Parathyroid adenoma (tissue), 2 donors: ENCODE data around the gene ANKH.

Experiments used
- H2AFZ ChIP-seq: fragments of 300-600 bp; sonication (generic); one replicate; pipeline ENCODE4 v1.7.0; 2017; ENCODE audit warnings: antibody characterized with exemption, mild to moderate bottlenecking
- H3K27ac ChIP-seq: fragments of 300-600 bp; sonication (generic); one replicate; pipeline ENCODE4 v1.7.0; 2017
- H3K27me3 ChIP-seq: fragments of 300-600 bp; sonication (generic); one replicate; pipeline ENCODE4 v1.7.0; 2017; ENCODE audit warnings: low read length; ENCODE audit not compliant: control insufficient read depth, insufficient read depth
- H3K36me3 ChIP-seq: fragments of 300-600 bp; sonication (generic); one replicate; pipeline ENCODE4 v1.7.0; 2017; ENCODE audit warnings: low read length; ENCODE audit not compliant: control insufficient read depth, insufficient read depth
- H3K4me1 ChIP-seq: fragments of 300-600 bp; sonication (generic); one replicate; pipeline ENCODE4 v1.7.0; 2017; ENCODE audit warnings: control low read depth
- H3K4me2 ChIP-seq: fragments of 300-600 bp; sonication (generic); one replicate; pipeline ENCODE4 v1.7.0; 2017; ENCODE audit warnings: low read length
- H3K4me3 ChIP-seq: fragments of 300-600 bp; sonication (generic); one replicate; pipeline ENCODE4 v1.7.0; 2017; ENCODE audit warnings: low read depth, low read length
- H3K79me2 ChIP-seq: fragments of 300-600 bp; sonication (generic); one replicate; pipeline ENCODE4 v1.7.0; 2017; ENCODE audit warnings: control low read depth
- H3K9ac ChIP-seq: fragments of 300-600 bp; sonication (generic); one replicate; pipeline ENCODE4 v1.7.0; 2017; ENCODE audit warnings: mild to moderate bottlenecking
- H3K9me3 ChIP-seq: fragments of 300-600 bp; sonication (generic); one replicate; pipeline ENCODE4 v1.7.0; 2017; ENCODE audit warnings: low read length; ENCODE audit not compliant: control insufficient read depth
- TF ChIP-seq, protein P1 (sequence below): fragments of 300-600 bp; sonication (generic); IDR thresholded peaks from one replicate; pipeline ENCODE4 v1.7.0; 2017; ENCODE audit warnings: antibody characterized with exemption, mild to moderate bottlenecking
- donor health status: primary hyperparathyroidism.

The ANKH gene

DNA sequence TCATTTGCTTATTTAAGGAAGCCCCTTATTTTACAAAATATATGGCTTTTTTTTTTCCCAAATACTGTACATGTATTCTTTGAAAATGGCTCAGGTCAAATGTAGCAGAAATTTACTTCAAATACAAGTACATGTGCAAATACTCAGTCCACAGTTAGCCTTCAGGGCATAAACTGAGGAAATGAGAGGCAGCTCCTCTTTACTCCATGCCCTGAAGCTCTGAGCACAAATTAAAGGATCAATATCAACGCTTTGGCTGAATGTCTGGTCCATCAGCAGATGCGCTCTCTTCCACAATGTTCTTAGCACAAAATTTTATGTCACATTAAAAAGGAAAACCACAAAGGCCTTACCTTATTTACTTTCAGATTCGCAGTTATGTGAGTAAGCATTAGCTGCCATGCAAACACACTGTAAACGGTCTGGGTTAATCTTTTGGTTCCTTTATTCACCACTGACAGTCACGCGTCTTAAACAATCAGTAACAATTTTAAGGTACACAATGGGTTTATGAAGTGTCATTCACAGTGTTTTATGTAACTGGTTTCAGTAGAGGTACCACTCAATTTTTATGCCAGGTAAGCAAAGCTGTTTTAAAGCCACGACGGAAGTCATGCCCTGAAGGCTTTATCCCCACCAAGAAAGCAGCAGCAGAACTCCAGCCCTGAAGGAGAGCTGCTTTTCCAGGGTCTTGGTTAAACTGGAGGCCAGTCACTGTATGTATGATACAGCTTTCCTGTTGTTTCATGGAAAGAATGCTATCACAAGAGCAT is 103.7 kb downstream of the ANKH start:
- no peak overlapping the region for H2AFZ ChIP-seq
- H3K9me3 ChIP-seq: no peaks in the 10 kb centered on the region
- H3K4me3 ChIP-seq: no peak overlapping the region
- H3K27me3 ChIP-seq: no peaks in the 10 kb centered on the region
- H3K9ac ChIP-seq: no peak overlapping the region
- peaks cover 10% of the 10 kb centered on the region for H3K4me1 ChIP-seq
- no peaks in the 10 kb centered on the region for H3K79me2 ChIP-seq
- TF ChIP-seq, protein P1, sequence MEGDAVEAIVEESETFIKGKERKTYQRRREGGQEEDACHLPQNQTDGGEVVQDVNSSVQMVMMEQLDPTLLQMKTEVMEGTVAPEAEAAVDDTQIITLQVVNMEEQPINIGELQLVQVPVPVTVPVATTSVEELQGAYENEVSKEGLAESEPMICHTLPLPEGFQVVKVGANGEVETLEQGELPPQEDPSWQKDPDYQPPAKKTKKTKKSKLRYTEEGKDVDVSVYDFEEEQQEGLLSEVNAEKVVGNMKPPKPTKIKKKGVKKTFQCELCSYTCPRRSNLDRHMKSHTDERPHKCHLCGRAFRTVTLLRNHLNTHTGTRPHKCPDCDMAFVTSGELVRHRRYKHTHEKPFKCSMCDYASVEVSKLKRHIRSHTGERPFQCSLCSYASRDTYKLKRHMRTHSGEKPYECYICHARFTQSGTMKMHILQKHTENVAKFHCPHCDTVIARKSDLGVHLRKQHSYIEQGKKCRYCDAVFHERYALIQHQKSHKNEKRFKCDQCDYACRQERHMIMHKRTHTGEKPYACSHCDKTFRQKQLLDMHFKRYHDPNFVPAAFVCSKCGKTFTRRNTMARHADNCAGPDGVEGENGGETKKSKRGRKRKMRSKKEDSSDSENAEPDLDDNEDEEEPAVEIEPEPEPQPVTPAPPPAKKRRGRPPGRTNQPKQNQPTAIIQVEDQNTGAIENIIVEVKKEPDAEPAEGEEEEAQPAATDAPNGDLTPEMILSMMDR: no peak
- H3K27ac ChIP-seq: no peak overlapping the region
- H3K4me2 ChIP-seq: no peak overlapping the region
- no peaks in the 10 kb centered on the region for H3K36me3 ChIP-seq

DNA sequence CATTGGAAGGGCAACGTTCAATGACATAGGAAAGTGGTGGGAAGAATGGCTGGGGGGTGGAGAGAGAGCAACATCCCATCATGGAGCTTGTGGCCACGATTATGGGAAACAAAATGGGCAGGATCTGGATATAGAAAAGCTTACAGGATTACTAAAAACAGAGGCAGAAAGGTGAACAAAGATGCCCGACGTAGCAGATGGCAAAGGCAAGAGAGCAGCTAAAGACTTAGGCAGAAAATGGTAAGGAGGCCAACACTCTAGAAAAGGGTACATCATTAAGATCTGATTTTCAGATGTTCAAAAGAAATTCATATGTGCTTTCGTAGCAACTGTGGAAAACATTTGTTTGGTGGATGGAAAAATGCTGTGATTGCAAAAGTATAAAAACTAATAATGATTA is 104.5 kb downstream of the ANKH start:
- H3K9ac ChIP-seq: no peak overlapping the region
- TF ChIP-seq, protein P1: no peak
- H3K27ac ChIP-seq: no peak overlapping the region
- H2AFZ ChIP-seq: no peak overlapping the region
- H3K36me3 ChIP-seq: no peaks in the 10 kb centered on the region
- H3K79me2 ChIP-seq: no peaks in the 10 kb centered on the region
- no peak overlapping the region for H3K4me3 ChIP-seq
- H3K4me1 ChIP-seq: peaks cover 10% of the 10 kb centered on the region
- H3K9me3 ChIP-seq: no peaks in the 10 kb centered on the region
- H3K27me3 ChIP-seq: no peaks in the 10 kb centered on the region
- H3K4me2 ChIP-seq: no peak overlapping the region

GRCh38 chr5:14766584-14766983 is 105.0 kb downstream of the ANKH start:
- TF ChIP-seq, protein P1: no peak

GRCh38 chr5:14765587-14765986 is 106.0 kb downstream of the ANKH start:
- Histone ChIP-seq H3K27me3 (no peaks in the 10 kb centered on the region), H3K9me3 (no peaks in the 10 kb centered on the region), H3K9ac (no peak overlapping the region), H2AFZ (no peak overlapping the region), H3K4me1 (peaks cover 1% of the 10 kb centered on the region), H3K4me2 (no peak overlapping the region), H3K4me3 (no peak overlapping the region), H3K27ac (no peak overlapping the region), H3K79me2 (no peaks in the 10 kb centered on the region), H3K36me3 (no peaks in the 10 kb centered on the region)
- TF ChIP-seq, protein P1: no peak

More at GRCh38 chr5:14766584-14766983, 105.0 kb downstream of the ANKH start:
- no peaks in the 10 kb centered on the region for H3K9me3 ChIP-seq
- H3K27ac ChIP-seq: no peak overlapping the region
- H3K4me1 ChIP-seq: peaks cover 10% of the 10 kb centered on the region
- no peaks in the 10 kb centered on the region for H3K27me3 ChIP-seq
- H3K79me2 ChIP-seq: no peaks in the 10 kb centered on the region
- no peak overlapping the region for H3K4me2 ChIP-seq
- H3K4me3 ChIP-seq: no peak overlapping the region
- no peaks in the 10 kb centered on the region for H3K36me3 ChIP-seq
- H3K9ac ChIP-seq: no peak overlapping the region
- H2AFZ ChIP-seq: no peak overlapping the region
